Trophoblast cell (in vitro differentiated cells and primary cell): ENCODE results near the gene TP53INP2.
A peak's percentile ranks its signal among the peaks of the same experiment; 100 is the strongest.

Experiments
- DNase-seq, 2 donors: peaks; one replicate each; pipeline ENCODE4 v3.0.0-alpha.2; 2016
- H2AFZ ChIP-seq: 2 replicates; pipeline ENCODE4 v1.6.1; 2013; ENCODE audit warnings: low read length, moderate library complexity, mild to moderate bottlenecking; ENCODE audit not compliant: insufficient read depth, poor library complexity
- H2AK5ac ChIP-seq: 2 replicates; pipeline ENCODE4 v1.6.1; 2013; ENCODE audit warnings: mild to moderate bottlenecking, low read length
- H2BK120ac ChIP-seq: 2 replicates; pipeline ENCODE4 v1.6.1; 2013; ENCODE audit warnings: low read length, mild to moderate bottlenecking, moderate library complexity; ENCODE audit not compliant: insufficient read depth, poor library complexity
- H2BK12ac ChIP-seq: 2 replicates; pipeline ENCODE4 v1.6.1; 2013; ENCODE audit warnings: mild to moderate bottlenecking, low read length, moderate library complexity
- H2BK5ac ChIP-seq: 2 replicates; pipeline ENCODE4 v1.6.1; 2013; ENCODE audit warnings: low read length, low read depth, moderate library complexity, mild to moderate bottlenecking; ENCODE audit not compliant: poor library complexity
- H3K14ac ChIP-seq: 2 replicates; pipeline ENCODE4 v1.6.1; 2013; ENCODE audit warnings: mild to moderate bottlenecking, low read length
- H3K18ac ChIP-seq: 2 replicates; pipeline ENCODE4 v1.6.1; 2013; ENCODE audit warnings: mild to moderate bottlenecking, low read length
- H3K23ac ChIP-seq: 2 replicates; pipeline ENCODE4 v1.6.1; 2013; ENCODE audit warnings: low read length
- H3K27ac ChIP-seq: 2 replicates; pipeline ENCODE4 v1.5.1; 2013; ENCODE audit warnings: low read depth, mild to moderate bottlenecking, inconsistent platforms, low read length, moderate library complexity
- H3K27me3 ChIP-seq: 2 replicates; pipeline ENCODE4 v1.6.1; 2013; ENCODE audit warnings: inconsistent platforms, mild to moderate bottlenecking, low read length, moderate library complexity; ENCODE audit not compliant: insufficient read depth
- H3K36me3 ChIP-seq, 2 experiments: 1 replicate in 1 of 2; 2 replicates in 1 of 2; pipeline ENCODE4 v1.6.1; 2013; ENCODE audit warnings: low read length in 2 of 2, mild to moderate bottlenecking in 2 of 2, moderate library complexity in 1 of 2; ENCODE audit not compliant: insufficient read depth in 2 of 2, control insufficient read depth in 1 of 2
- H3K4ac ChIP-seq: 2 replicates; pipeline ENCODE4 v1.6.1; 2013; ENCODE audit warnings: low read depth, mild to moderate bottlenecking, low read length, moderate library complexity
- H3K4me1 ChIP-seq, 2 experiments: 1 replicate in 1 of 2; 2 replicates in 1 of 2; pipeline ENCODE4 v1.6.1; 2013; ENCODE audit warnings: low read length in 2 of 2, mild to moderate bottlenecking in 2 of 2, moderate library complexity in 1 of 2; ENCODE audit not compliant: insufficient read depth in 2 of 2, control insufficient read depth in 1 of 2
- H3K4me2 ChIP-seq: 2 replicates; pipeline ENCODE4 v1.6.1; 2013; ENCODE audit warnings: inconsistent platforms, mild to moderate bottlenecking, low read length, moderate library complexity
- H3K4me3 ChIP-seq: 2 replicates; pipeline ENCODE4 v1.5.1; 2013; ENCODE audit warnings: mild to moderate bottlenecking, low read depth, low read length, inconsistent platforms
- H3K79me1 ChIP-seq: one replicate; pipeline ENCODE4 v1.6.1; 2013; ENCODE audit warnings: low read length
- H3K79me2 ChIP-seq: 2 replicates; pipeline ENCODE4 v1.6.1; 2013; ENCODE audit warnings: low read length, mild to moderate bottlenecking; ENCODE audit not compliant: control insufficient read depth, insufficient read depth, poor library complexity
- H3K9ac ChIP-seq: 2 replicates; pipeline ENCODE4 v1.6.1; 2013; ENCODE audit warnings: mild to moderate bottlenecking, low read length
- H3K9me3 ChIP-seq: 2 replicates; pipeline ENCODE4 v1.6.1; 2013; ENCODE audit warnings: low read depth, mild to moderate bottlenecking, control low read depth, inconsistent platforms, low read length; ENCODE audit not compliant: insufficient read depth
- H4K12ac ChIP-seq: 2 replicates; pipeline ENCODE4 v1.6.1; 2013; ENCODE audit warnings: low read depth, mild to moderate bottlenecking, low read length, moderate library complexity
- H4K8ac ChIP-seq: 2 replicates; pipeline ENCODE4 v1.6.1; 2013; ENCODE audit warnings: low read depth, mild to moderate bottlenecking, low read length, moderate library complexity
- H4K91ac ChIP-seq: one replicate; pipeline ENCODE4 v1.6.1; 2013; ENCODE audit warnings: low read depth, mild to moderate bottlenecking, low read length, moderate library complexity
- WGBS: extraction: QIAGEN DNeasy Blood & Tissue Kit; methylation state at CpG from one replicate; pipeline ENCODE4 v1.1.7; 2013; ENCODE audit warnings: missing lambda C conversion rate; ENCODE audit not compliant: insufficient read length, insufficient coverage; ENCODE audit errors: extremely low coverage; 5-methylcytosine and 5-hydroxymethylcytosine counted together

The TP53INP2 gene

GRCh38 chr20:34751453-34751852 is 47.3 kb downstream of the TP53INP2 start:
- H2AK5ac ChIP-seq: no peak overlapping the region
- no peaks in the 10 kb centered on the region for H3K9me3 ChIP-seq
- no peak overlapping the region for H4K12ac ChIP-seq
- no peak overlapping the region for H3K23ac ChIP-seq
- H4K91ac ChIP-seq: no peak overlapping the region
- H3K27me3 ChIP-seq: no peaks in the 10 kb centered on the region
- no peak overlapping the region for H2BK5ac ChIP-seq
- no peaks in the 10 kb centered on the region for H3K4me1 ChIP-seq
- DNase-seq: no peak
- H3K9ac ChIP-seq: no peak overlapping the region
- no peak overlapping the region for H4K8ac ChIP-seq
- H3K79me2 ChIP-seq: no peaks in the 10 kb centered on the region
- H2AFZ ChIP-seq: no peak overlapping the region
- H3K4ac ChIP-seq: no peak overlapping the region
- WGBS: no CpG with 5 or more reads among the region's 3 CpGs
- no peak overlapping the region for H3K27ac ChIP-seq
- H2BK12ac ChIP-seq: no peak overlapping the region
- H2BK120ac ChIP-seq: no peak overlapping the region
- H3K36me3 ChIP-seq: peaks cover 23 to 27% of the 10 kb centered on the region in 2 experiments
- H3K4me2 ChIP-seq: no peak overlapping the region
- H3K14ac ChIP-seq: no peak overlapping the region
- H3K18ac ChIP-seq: no peak overlapping the region
- no peaks in the 10 kb centered on the region for H3K79me1 ChIP-seq
- H3K4me3 ChIP-seq: no peak overlapping the region

- H3K79me1 ChIP-seq: no peaks in the 10 kb centered on the region
- H3K14ac ChIP-seq: no peak overlapping the region
- no peak overlapping the region for H3K4me3 ChIP-seq
- H3K4me2 ChIP-seq: no peak overlapping the region
- WGBS: no CpG with 5 or more reads among the region's 2 CpGs
- no peak overlapping the region for H2AK5ac ChIP-seq
- peak; percentile 12 to 51 for DNase-seq
- H3K9ac ChIP-seq: no peak overlapping the region
- no peaks in the 10 kb centered on the region for H3K9me3 ChIP-seq
- H3K27ac ChIP-seq: no peak overlapping the region
- no peak overlapping the region for H2BK5ac ChIP-seq
- H4K8ac ChIP-seq: no peak overlapping the region
- H4K91ac ChIP-seq: no peak overlapping the region
- H2BK120ac ChIP-seq: no peak overlapping the region
- no peak overlapping the region for H4K12ac ChIP-seq
- peaks cover 32 to 38% of the 10 kb centered on the region in 2 experiments for H3K36me3 ChIP-seq
- H3K18ac ChIP-seq: no peak overlapping the region
- no peak overlapping the region for H2AFZ ChIP-seq
- no peak overlapping the region for H3K4ac ChIP-seq
- H2BK12ac ChIP-seq: no peak overlapping the region
- H3K79me2 ChIP-seq: no peaks in the 10 kb centered on the region
- no peak overlapping the region for H3K23ac ChIP-seq
- H3K27me3 ChIP-seq: no peaks in the 10 kb centered on the region
- H3K4me1 ChIP-seq: no peaks in the 10 kb centered on the region
Observed at GRCh38 chr20:34753706-34754461, 49.7 kb downstream of the TP53INP2 start.

DNA sequence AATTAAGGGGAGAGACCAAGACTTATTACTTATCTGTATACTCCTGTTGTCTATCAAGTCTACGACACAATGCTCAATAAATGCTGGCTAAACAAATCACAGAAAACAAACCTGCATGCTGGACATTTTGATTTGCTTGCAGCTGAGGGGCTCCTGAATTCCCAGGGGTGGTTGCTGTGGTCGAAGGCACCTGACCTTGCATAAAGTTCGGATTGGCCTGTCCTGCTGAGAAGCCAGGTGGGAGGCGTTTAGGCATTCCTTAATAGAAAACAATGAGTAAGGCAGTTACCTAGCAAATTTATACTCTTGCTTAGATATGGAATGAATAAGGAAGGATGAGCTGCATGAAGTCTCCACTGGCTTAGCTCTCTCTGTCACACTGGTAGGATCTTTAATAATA is 50.5 kb downstream of the TP53INP2 start:
- Histone ChIP-seq H4K8ac (no peak overlapping the region), H3K4ac (no peak overlapping the region), H3K4me3 (no peak overlapping the region), H3K27me3 (no peaks in the 10 kb centered on the region), H3K14ac (no peak overlapping the region), H2BK120ac (no peak overlapping the region), H3K4me2 (no peak overlapping the region), H4K12ac (no peak overlapping the region), H2AK5ac (no peak overlapping the region), H3K79me1 (no peaks in the 10 kb centered on the region), H3K79me2 (no peaks in the 10 kb centered on the region), H4K91ac (no peak overlapping the region), H2BK5ac (no peak overlapping the region), H3K23ac (no peak overlapping the region), H3K9me3 (no peaks in the 10 kb centered on the region), H2BK12ac (no peak overlapping the region), H2AFZ (no peak overlapping the region), H3K36me3 (peaks cover 31 to 39% of the 10 kb centered on the region in 2 experiments), H3K27ac (no peak overlapping the region), H3K18ac (no peak overlapping the region), H3K9ac (no peak overlapping the region), H3K4me1 (no peaks in the 10 kb centered on the region)
- WGBS: no CpG with 5 or more reads among the region's 4 CpGs
- no peak for DNase-seq

GRCh38 chr20:34755367-34755766 is 51.2 kb downstream of the TP53INP2 start:
- no CpG with 5 or more reads among the region's 1 CpG for WGBS
- H3K9me3 ChIP-seq: no peaks in the 10 kb centered on the region

More at GRCh38 chr20:34755367-34755766, 51.2 kb downstream of the TP53INP2 start:
- Histone ChIP-seq H3K79me2 (no peaks in the 10 kb centered on the region), H4K91ac (no peak overlapping the region), H3K4me2 (no peak overlapping the region), H3K4me3 (no peak overlapping the region), H3K4me1 (no peaks in the 10 kb centered on the region), H3K14ac (no peak overlapping the region), H3K79me1 (no peaks in the 10 kb centered on the region), H3K27me3 (no peaks in the 10 kb centered on the region), H4K12ac (no peak overlapping the region), H4K8ac (no peak overlapping the region), H2AFZ (no peak overlapping the region), H3K27ac (no peak overlapping the region), H2BK120ac (no peak overlapping the region), H3K36me3 (peaks cover 27 to 34% of the 10 kb centered on the region in 2 experiments), H3K4ac (no peak overlapping the region), H2AK5ac (no peak overlapping the region), H3K9ac (no peak overlapping the region), H3K23ac (no peak overlapping the region), H3K18ac (no peak overlapping the region), H2BK12ac (no peak overlapping the region), H2BK5ac (no peak overlapping the region)
- no peak for DNase-seq
